ENCODE measurements around the gene GCNT2.

DNA sequence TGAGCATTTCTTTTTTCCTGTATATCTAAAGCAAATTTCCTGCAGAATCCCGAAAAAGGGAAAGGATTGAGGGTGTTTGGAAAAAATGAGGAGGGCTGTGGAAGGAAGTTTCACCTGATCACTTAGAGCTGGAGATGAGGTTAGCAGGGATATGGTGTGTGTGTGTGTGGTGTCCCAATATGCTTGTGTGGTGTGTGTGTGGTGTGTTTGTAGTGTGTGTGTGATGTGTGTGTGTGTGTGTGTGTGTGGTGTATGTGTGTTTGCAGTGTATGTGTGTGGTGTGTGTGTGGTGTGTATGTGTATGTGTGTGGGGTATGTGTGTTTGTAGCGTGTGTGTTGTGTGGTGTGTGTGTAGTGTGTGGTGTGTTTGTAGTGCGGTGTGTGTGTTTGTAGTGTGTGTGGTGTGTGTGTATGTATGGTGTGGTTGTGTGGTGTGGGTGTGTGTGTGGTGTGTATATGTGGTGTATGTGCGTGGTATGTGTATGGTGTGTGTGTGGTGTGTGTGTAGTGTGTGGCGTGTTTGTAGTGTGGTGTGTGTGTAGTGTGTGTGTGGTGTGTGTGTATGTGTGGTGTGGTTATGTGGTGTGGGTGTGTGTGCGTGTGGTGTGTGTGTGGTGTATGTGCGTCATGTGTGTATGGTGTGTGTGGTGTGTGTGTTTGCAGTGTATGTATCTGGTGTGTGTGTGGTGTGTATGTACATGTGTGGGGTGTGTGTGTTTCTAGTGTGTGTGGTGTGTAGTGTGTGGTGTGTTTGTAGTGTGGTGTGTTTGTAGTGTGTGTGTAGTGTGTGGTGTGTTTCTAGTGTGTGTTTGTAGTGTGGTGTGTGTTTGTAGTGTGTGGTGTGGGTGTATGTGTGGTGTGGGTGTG is 67.6 kb downstream of the GCNT2 start:
- TF ChIP-seq TAF1 (IDR thresholded peaks at IDR 0.05; ENCODE audit: borderline replicate concordance, insufficient read depth, low read length) (no peak), FOXP2 (optimal IDR thresholded peaks at IDR 0.05; ENCODE audit: borderline replicate concordance, extremely low read depth, extremely low read length, insufficient read depth) (no peak), POLR2AphosphoS5 (IDR thresholded peaks at IDR 0.05; ENCODE audit: low read depth, low read length) (no peak), SIN3A (IDR thresholded peaks at IDR 0.05; ENCODE audit: borderline replicate concordance, insufficient read depth, low read length) (no peak)
- TF ChIP-seq, protein P1, sequence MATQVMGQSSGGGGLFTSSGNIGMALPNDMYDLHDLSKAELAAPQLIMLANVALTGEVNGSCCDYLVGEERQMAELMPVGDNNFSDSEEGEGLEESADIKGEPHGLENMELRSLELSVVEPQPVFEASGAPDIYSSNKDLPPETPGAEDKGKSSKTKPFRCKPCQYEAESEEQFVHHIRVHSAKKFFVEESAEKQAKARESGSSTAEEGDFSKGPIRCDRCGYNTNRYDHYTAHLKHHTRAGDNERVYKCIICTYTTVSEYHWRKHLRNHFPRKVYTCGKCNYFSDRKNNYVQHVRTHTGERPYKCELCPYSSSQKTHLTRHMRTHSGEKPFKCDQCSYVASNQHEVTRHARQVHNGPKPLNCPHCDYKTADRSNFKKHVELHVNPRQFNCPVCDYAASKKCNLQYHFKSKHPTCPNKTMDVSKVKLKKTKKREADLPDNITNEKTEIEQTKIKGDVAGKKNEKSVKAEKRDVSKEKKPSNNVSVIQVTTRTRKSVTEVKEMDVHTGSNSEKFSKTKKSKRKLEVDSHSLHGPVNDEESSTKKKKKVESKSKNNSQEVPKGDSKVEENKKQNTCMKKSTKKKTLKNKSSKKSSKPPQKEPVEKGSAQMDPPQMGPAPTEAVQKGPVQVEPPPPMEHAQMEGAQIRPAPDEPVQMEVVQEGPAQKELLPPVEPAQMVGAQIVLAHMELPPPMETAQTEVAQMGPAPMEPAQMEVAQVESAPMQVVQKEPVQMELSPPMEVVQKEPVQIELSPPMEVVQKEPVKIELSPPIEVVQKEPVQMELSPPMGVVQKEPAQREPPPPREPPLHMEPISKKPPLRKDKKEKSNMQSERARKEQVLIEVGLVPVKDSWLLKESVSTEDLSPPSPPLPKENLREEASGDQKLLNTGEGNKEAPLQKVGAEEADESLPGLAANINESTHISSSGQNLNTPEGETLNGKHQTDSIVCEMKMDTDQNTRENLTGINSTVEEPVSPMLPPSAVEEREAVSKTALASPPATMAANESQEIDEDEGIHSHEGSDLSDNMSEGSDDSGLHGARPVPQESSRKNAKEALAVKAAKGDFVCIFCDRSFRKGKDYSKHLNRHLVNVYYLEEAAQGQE (IDR thresholded peaks at IDR 0.05; ENCODE audit: insufficient read depth in 1 of 2, low read depth in 2 of 2, low read length in 2 of 2): no peak
